ENCODE data around the gene MRPL14. TPM values are rescaled to one million over a fixed set of nuclear protein-coding genes. Genes with fewer than 3 reads are reported as not detected.
"Not testable (repeated sequence)": the region's sequence is repeated elsewhere in the genome, so short reads cannot be mapped to it uniquely, and the experiment has no call there.

The MRPL14 gene
- total RNA-seq, 1 donor from 2014 or later: 32.3 TPM

GRCh38 chr6:44097782-44098317 lies 29.4 kb downstream of the MRPL14 start:
- DNase-seq: no peak

- peak; percentile 40 for DNase-seq
Measured at GRCh38 chr6:44096612-44097011, 30.6 kb downstream of the MRPL14 start.

GRCh38 chr6:44095243-44095623 lies 32.0 kb downstream of the MRPL14 start:
- not testable (repeated sequence) for DNase-seq

- no peak for DNase-seq
Measured at GRCh38 chr6:44094403-44095242, 32.6 kb downstream of the MRPL14 start.

- DNase-seq: no peak
Measured at GRCh38 chr6:44093750-44094402, 33.4 kb downstream of the MRPL14 start.

GRCh38 chr6:44093066-44093465 lies 34.2 kb downstream of the MRPL14 start:
- no peak for DNase-seq

GRCh38 chr6:44091981-44092884 lies 35.0 kb downstream of the MRPL14 start:
- DNase-seq: no peak

GRCh38 chr6:44091356-44091755 lies 35.9 kb downstream of the MRPL14 start:
- DNase-seq: not testable (repeated sequence)

GRCh38 chr6:44090465-44090864 lies 36.8 kb downstream of the MRPL14 start:
- no peak for DNase-seq

- DNase-seq: no peak
Measured at GRCh38 chr6:44088827-44089590, 38.2 kb downstream of the MRPL14 start.

- DNase-seq: no peak
Measured at GRCh38 chr6:44087623-44088022, 39.6 kb downstream of the MRPL14 start.

- DNase-seq: no peak
Measured at GRCh38 chr6:44086931-44087574, 40.2 kb downstream of the MRPL14 start.

- DNase-seq: no peak
Measured at GRCh38 chr6:44085219-44085618, 42.0 kb downstream of the MRPL14 start.

- DNase-seq: peak; percentile 20
Measured at GRCh38 chr6:44084231-44085014, 42.8 kb downstream of the MRPL14 start.

- no peak for DNase-seq
Measured at GRCh38 chr6:44082872-44083321, 44.4 kb downstream of the MRPL14 start.

GRCh38 chr6:44081753-44082152 lies 45.5 kb downstream of the MRPL14 start:
- no peak for DNase-seq

GRCh38 chr6:44080561-44081521 lies 46.4 kb downstream of the MRPL14 start:
- no peak for DNase-seq

GRCh38 chr6:44079672-44080071 lies 47.6 kb downstream of the MRPL14 start:
- no peak for DNase-seq
